Chondrocyte (in vitro differentiated cells): ENCODE results near the gene FBXO40. TPM values are rescaled to one million over a fixed set of nuclear protein-coding genes. Genes with fewer than 3 reads are reported as not detected.
"Not testable (repeated sequence)": the region's sequence is repeated elsewhere in the genome, so short reads cannot be mapped to it uniquely, and the experiment has no call there.

Experiments used
- DNase-seq: peaks from one replicate; pipeline ENCODE4 v3.0.0; 2021; ENCODE audit warnings: mixed read lengths, low spot score
- H3K27ac Mint-ChIP-seq: one replicate; pipeline ENCODE4 v1.8.0; 2021; ENCODE audit warnings: mild to moderate bottlenecking, moderate library complexity, mixed read lengths; ENCODE audit not compliant: unreplicated experiment
- H3K27me3 Mint-ChIP-seq: 2 replicates; pipeline ENCODE4 v1.8.0; 2021; ENCODE audit warnings: low read depth, mixed read lengths
- H3K36me3 Mint-ChIP-seq: 2 replicates; pipeline ENCODE4 v1.8.0; 2021; ENCODE audit warnings: low read depth, mixed read lengths
- H3K4me1 Mint-ChIP-seq: 2 replicates; pipeline ENCODE4 v1.8.0; 2021; ENCODE audit warnings: low read depth, mild to moderate bottlenecking, mixed read lengths
- H3K4me3 Mint-ChIP-seq: one replicate; pipeline ENCODE4 v1.8.0; 2021; ENCODE audit warnings: mild to moderate bottlenecking, moderate library complexity, mixed read lengths; ENCODE audit not compliant: unreplicated experiment
- H3K9me3 Mint-ChIP-seq: 2 replicates; pipeline ENCODE4 v1.8.0; 2021; ENCODE audit warnings: low read depth, mixed read lengths
- CTCF ChIP-seq: fragments of 200-600 bp; sonication (generic); IDR thresholded peaks from 2 replicates; pipeline ENCODE4 v1.5.0; 2021; ENCODE audit warnings: antibody characterized with exemption, mild to moderate bottlenecking, moderate library complexity
- total RNA-seq: library from RNA; stranded (reverse); gene quantifications from 3 replicates; pipeline ENCODE4 v1.2.1, GENCODE V29; 2021

FBXO40 gene
- total RNA-seq, 1 donor from 2014 or later = not detected

DNA sequence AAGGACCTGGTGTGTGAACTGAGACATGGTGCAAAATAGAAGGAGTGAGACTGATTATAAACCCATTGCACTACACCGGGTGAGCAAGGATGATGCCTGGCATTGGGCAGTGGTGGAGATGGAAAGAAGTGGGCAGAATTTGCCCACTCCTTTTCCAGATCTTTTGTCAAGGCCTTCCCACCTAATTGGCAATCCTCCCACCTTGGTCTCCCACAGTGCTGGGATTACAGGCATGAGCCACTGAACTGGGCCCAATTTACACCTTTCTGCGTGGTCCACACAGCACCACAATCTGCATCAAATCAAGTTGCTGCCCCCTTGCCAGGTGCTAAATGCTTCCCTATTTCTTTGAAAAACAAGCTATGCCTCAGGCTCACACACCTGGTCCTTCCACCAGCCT is 5.4 kb downstream of the FBXO40 start:
- Mint-ChIP-seq H3K27ac (no peak overlapping the region), H3K9me3 (no peaks in the 10 kb centered on the region), H3K36me3 (no peaks in the 10 kb centered on the region), H3K4me3 (no peak overlapping the region), H3K4me1 (no peaks in the 10 kb centered on the region), H3K27me3 (peaks cover under 1% of the 10 kb centered on the region)
- no peak for DNase-seq
- no peak for TF ChIP-seq CTCF

- not testable (repeated sequence) for H3K27ac Mint-ChIP-seq, H3K4me3 Mint-ChIP-seq, H3K36me3 Mint-ChIP-seq, DNase-seq, H3K27me3 Mint-ChIP-seq, H3K4me1 Mint-ChIP-seq, H3K9me3 Mint-ChIP-seq
Observed at GRCh38 chr3:121599900-121600299, 6.7 kb downstream of the FBXO40 start.

GRCh38 chr3:121601212-121601812 is 8.1 kb downstream of the FBXO40 start:
- no peak overlapping the region for H3K4me3 Mint-ChIP-seq
- H3K4me1 Mint-ChIP-seq = no peaks in the 10 kb centered on the region
- no peak for DNase-seq
- H3K27me3 Mint-ChIP-seq = no peaks in the 10 kb centered on the region
- no peaks in the 10 kb centered on the region for H3K36me3 Mint-ChIP-seq
- H3K9me3 Mint-ChIP-seq = no peaks in the 10 kb centered on the region
- no peak overlapping the region for H3K27ac Mint-ChIP-seq
- TF ChIP-seq CTCF = no peak

GRCh38 chr3:121604759-121605158 is 11.6 kb downstream of the FBXO40 start:
- no peaks in the 10 kb centered on the region for H3K27me3 Mint-ChIP-seq
- H3K27ac Mint-ChIP-seq = no peak overlapping the region
- no peak for TF ChIP-seq CTCF
- H3K9me3 Mint-ChIP-seq = no peaks in the 10 kb centered on the region
- no peaks in the 10 kb centered on the region for H3K36me3 Mint-ChIP-seq
- H3K4me1 Mint-ChIP-seq = no peaks in the 10 kb centered on the region
- H3K4me3 Mint-ChIP-seq = no peak overlapping the region
- no peak for DNase-seq

GRCh38 chr3:121606106-121606505 is 12.9 kb downstream of the FBXO40 start:
- Mint-ChIP-seq H3K27me3 (no peaks in the 10 kb centered on the region), H3K9me3 (no peaks in the 10 kb centered on the region)

More at GRCh38 chr3:121606106-121606505, 12.9 kb downstream of the FBXO40 start:
- no peaks in the 10 kb centered on the region for H3K4me1 Mint-ChIP-seq
- no peak for DNase-seq
- no peak overlapping the region for H3K27ac Mint-ChIP-seq
- no peak overlapping the region for H3K4me3 Mint-ChIP-seq
- TF ChIP-seq CTCF = no peak
- no peaks in the 10 kb centered on the region for H3K36me3 Mint-ChIP-seq
